Measurements from ENCODE around the gene CWC27.

Gene CWC27

DNA sequence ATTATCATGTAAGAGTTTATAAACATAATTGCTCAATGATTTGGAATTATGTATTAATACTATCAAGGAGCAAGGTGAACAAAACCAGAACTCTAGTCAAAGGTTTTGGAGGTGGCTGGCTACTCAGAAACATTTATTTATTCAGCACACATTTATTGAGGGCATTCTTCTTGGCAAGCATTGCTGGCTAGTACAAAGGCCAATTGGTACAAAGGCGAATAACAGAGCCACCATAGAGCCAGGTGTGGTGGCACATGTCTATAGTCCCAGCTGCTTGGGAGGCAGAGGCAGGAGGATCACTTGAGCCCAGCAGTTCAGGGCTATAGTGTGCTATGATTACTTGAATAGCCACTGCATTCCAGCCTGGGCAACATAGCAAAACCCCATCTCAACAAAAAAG is 242.1 kb downstream of the CWC27 start:
- no peak for DNase-seq

DNA sequence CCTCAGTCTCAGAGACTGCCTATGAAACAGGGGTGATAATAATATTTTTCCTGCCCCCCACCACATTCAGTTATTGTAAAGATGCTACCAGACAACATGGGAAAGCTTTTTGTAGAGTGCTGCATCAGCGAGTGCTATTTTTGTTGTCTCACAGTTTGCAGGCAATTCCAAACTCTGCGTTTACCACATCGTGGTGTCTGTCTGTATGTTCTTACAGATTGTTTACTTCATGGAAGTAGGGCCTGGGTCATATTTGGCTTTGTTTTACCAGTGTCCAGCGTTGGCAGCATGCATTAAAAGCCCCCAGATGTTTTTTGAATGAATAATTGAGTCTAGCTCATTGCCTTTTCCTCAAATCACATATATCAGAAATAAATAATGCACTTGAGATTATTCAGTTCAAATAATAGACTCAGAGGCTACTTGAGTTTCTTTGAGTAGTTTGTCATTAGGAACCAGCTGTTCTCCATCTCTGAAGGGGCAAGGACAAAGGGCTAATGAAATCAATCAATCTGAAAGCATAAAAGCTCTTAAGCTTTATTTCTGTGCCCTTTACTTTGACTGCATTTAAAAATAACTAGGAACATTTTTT is 243.7 kb downstream of the CWC27 start:
- DNase-seq, result no peak

DNA sequence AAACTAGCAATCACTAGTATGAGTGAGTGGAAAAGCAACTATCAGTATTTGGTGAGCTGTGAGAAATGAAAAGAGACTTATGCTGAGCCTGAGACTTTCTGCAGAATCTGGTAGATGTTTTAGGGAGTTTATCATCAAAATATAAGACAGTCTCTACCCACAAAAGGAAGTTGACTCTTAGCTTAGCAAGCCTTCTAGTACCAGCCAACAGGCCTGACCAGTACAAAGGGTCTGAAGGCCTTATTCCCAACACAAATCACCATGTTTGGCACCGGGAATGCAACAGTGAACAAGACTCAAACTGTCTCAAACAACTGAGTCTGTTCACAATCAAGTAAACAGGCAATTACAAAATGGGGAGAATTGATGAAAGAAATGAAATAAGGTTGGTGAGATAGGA is 244.4 kb downstream of the CWC27 start:
- DNase-seq, result no peak

DNA sequence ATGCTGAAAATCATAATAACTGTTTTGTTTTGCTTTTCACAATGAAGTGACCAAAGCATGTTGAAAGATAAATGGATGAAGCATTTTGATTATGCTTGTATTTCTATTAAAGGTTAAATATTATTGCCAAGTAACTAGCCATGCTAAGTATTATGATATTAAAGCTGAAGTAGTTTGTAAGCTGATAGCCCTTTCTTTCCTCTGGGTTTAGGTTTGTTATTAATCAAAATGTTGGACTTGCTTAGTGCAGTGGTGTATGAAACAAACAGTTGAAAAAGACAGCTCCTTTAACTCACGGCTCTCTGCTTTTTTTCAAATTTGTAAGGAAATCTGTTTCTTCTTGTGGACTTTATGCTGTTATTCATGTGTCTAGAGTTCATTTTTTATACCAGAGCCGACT is 246.0 kb downstream of the CWC27 start:
- DNase-seq, result no peak

DNA sequence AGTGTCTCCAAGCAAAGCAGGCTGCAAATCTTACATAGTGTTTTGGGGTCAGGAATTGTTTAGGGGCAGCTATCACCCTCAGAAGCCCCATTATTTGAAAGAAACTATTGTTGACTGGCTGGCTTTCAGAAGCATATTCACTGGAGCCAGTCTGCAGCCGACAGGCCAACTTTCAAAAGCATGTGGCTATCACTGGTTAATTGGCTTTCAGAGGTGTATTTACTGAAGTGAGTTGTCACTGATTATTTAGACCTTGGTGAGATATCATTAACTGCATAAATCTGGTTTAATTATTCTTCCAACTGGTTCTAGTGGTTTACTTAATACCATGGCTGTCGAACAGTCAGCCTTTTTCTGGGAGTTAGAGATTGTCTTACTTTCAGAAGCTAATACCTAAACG is 247.0 kb downstream of the CWC27 start:
- no peak for DNase-seq

DNA sequence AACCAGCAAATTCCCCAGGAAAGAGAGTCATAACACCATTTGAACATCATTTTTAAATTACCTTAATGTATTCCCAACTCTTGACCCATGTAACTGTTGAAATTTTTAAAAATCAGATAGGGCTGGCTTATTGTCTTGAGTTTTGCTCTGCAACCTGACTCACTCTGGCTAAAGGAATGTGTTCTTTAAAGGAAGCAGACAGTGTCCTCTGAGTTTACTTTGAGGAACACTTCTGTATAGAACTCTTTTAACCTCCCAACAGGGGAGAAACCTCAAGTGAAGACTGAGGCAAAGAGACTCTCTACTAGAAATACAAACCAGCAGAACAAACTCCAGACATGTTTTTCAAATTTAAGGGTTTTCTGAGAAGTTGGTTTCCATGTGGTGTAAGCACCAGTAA is 248.9 kb downstream of the CWC27 start:
- DNase-seq, result no peak

DNA sequence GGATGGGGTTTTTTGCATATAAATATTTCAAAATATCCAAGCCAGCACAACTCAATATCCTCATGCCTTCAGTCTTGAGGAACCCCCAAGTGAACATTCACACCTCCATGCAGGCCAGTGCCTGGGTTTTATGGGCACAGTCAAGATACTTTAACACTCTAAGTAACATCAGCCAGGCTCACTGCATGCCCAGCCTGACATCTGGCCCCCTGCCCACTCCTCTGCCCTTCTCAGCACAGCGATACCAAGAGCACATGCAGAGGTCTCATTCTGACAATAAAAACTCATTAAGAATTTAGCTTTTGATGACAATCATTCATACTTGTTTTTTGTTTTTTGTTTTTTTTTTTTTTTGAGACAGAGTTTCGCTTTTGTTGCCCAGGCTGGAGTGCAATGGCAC is 250.0 kb downstream of the CWC27 start:
- DNase-seq, result no peak

DNA sequence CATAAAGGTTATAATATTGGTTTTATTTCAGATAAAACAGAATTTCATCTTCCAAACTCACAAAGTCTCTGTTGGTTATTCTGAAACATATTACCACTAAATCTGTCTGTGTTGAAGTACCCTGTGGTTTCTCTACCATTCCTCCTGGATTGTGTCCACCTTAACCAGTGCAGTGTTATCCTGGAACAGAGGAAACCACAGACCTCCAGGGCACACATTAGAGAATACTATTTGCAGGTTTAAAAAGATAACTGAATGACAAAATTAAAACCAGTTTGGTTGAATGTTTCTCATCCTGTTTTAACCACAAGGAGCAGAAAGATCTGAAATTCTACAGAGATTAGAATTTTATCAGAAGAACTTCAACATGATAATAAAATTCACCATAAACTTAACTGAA is 251.8 kb downstream of the CWC27 start:
- no peak for DNase-seq

DNA sequence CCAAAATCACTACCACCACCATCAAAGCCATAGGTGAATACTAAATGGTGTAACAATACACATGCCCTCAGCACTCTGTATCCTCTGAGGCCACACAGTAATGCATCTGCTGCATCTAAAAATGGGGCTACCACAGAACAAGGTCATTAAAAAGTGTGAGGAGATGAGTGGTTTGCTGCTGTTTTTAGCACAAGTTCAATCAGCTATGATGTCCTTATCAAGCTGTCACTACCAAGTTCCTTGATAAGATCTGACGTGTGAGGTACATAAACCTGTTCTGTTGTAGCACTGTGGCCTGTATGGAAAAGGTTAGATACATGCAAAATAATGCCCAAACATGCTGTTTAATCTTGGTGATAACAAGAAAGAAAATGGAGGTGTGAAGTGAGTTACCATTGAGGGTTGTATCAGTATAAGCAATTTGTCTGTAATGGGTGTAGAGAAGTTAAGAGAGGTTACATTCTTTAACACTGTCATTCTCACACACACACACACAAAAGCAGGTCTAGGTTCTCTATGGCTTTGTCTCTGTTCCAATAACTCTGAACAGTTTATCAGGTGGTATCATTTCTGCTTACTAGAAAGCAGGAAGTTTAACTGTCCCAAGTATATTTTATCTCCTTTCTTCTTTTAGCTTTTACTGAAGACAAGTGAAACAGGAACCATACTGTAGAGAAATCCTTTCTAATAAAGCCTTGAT is 252.9 kb downstream of the CWC27 start:
- DNase-seq, result no peak

DNA sequence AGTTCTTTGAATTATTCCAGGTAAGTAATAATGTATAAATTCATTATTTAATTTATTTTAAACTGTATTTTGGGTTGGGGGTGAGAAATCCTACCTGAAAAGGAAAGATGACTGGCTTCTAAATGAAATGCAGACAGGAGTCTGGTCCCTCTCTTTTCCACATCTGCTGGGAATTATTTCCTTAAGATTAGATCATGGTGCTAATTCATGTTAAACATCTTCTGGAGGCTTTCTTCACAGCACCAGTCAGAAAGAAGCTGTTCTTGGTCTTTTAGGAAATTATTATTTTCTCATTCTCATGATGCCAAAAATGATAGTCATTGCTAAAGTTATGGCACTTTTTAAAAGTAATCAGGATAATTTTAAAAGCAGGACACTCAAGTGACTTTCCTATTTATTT is 254.2 kb downstream of the CWC27 start:
- DNase-seq, result no peak

DNA sequence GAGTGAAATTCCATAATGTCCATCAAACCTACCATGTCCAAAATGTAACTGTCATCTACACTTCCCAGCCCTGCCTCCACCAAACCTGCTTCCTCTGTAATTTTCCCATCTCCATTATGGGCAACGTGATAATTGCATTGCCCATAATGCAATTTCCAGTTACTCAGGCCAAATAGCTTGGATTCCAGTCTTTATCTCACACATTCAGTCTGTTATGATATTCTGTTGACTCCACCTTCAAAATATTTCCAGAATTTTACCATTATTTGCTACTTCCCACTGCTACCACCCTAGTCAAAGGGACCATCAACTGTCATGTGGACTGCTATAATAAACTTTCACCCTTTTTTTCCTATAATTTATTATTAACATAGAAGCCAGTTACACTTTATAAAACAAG is 256.0 kb downstream of the CWC27 start:
- no peak for DNase-seq

DNA sequence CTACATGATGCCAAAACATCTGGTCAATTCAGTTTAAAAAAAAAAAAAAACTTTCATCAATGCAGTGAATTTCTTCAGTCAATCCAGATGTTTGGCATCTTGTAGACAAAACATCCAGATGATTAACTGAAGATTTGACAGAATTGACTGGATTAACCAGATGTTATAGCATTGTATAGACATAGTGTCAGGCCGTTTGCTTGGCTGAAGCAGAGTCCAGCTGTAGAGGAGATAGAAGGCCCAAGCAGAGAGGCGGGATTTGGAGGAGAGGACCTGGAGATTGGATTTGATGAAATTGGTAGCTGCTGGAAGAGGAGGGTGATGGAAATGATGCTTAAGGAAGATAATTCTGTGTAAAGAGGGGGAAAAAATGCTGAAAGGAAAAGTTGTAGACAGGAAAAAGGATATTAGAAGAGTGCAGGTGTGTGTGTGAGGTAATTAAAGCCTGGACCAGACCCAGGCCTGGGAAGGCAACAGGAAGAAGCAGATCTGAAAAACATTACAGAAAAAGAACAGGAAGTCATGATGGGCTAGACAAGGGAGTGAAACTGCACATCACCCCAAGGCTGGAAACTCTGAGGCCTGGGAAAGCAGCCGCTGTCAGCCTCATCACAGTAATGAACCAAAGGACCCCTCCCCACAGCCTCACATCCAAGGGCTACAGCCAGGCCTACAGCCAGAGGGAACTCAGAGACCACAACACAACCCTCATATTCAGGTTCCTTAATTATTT is 258.3 kb downstream of the CWC27 start:
- DNase-seq, result peak in 1 of 2 experiments; percentile 28

DNA sequence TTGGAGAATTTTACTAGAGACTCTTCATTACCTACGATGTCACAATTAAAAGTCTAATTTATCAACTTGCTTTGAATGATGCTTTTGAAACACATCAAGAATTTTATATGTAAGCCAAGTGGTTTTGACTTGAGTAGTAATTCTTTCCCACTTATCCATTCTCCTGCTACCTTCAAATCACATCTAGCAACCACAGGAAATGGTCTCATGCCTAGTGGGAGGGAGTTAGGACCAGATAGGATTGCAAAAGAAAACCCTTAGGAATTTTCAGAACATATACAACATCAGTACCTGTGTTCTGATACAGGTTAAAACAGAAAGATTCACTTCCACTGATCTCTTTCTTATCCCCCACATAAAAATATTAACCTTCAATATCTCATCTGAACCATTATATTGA is 260.4 kb downstream of the CWC27 start:
- no peak for DNase-seq

DNA sequence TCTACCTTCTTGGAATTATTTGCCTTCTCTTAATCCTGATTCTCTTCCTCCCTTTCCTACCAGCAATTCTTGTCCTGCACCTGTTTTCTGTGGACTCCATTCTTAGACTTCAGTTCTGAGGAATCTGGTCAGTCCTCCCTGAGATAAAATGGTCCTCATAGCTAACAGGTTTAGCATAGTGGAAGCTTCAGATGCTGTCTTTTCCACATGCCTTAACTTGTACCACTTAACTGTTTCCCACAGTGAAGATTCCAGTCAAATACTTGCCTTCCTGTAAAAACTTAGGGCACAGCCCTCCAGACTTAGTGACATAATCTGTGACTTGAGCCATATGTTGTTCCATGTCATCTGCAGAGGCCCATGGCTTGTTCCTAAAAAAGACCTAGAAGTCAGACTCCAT is 261.3 kb downstream of the CWC27 start:
- DNase-seq, result no peak

DNA sequence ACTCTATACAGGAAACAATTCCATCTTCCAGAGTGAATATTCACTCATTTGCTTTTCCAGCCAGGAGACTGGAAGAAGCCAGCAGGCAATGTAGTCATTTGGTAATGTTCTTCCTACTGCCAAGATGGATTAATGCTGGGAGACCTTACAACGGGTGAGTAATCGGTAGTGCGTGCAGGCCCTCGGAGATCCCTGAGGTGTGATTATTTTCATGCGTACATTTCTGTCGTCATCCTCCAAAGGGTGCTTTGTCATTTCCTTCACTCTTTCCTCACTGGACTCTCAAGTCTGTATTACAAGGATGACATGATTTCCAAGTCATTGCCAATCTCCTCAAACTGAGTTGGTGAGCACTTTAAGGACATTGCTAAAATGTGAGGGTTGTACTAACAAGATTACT is 263.5 kb downstream of the CWC27 start:
- DNase-seq, result no peak

DNA sequence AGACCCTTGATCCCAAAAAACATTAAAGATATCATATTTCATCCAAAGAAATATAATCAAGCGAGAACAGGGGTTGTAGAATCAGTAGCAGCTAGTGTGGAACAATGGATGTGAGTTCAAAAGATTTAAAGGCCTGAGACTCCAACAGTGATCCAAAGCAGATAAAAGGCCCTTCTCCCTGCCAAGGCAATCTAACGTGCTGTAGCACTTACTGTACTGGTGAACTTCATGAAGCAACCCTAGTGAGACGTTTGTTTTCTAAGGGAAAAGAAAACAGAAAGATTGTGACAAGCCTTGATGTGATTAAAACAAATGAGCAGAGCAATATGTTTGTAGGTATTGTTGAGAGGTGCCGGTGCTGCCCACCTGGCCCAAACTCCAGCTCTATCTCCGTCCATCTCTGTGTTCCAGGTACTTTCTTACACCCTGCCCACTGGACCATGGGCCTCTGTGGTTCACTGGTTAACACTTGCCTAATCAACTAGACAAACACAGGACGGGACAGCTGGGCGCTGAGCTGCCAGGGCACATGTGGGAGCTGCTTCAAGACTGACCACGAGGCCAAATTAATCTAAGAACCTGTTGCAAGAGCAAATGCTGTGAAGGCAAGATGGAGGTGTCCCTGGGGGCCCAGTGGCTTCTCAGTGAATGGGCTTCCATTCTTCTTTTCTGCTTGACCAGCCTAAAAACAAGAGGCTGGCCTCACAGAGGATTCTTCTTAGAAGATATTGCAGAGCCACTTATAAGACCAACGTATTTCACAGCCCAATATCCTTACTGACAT is 265.5 kb downstream of the CWC27 start:
- no peak for DNase-seq

DNA sequence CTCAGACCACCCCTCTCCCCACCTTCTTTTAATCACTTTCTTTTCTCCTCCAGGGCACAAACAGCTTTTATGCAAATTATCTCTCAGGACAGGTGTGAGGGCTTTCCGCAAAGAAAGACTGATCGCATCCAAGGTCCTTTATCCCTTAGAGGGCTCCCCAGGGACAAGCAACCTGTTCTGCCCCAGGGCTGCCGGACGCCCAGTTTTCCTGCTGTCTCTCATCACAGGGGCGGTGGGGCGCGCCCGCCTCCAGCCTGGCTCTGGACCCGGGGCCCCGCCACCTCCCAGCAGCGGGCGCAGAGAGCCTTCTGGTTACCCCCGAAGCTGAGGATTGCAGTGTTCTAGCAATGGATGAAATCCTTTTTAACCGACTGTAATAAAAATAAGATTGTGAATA is 266.1 kb downstream of the CWC27 start:
- DNase-seq, result no peak

DNA sequence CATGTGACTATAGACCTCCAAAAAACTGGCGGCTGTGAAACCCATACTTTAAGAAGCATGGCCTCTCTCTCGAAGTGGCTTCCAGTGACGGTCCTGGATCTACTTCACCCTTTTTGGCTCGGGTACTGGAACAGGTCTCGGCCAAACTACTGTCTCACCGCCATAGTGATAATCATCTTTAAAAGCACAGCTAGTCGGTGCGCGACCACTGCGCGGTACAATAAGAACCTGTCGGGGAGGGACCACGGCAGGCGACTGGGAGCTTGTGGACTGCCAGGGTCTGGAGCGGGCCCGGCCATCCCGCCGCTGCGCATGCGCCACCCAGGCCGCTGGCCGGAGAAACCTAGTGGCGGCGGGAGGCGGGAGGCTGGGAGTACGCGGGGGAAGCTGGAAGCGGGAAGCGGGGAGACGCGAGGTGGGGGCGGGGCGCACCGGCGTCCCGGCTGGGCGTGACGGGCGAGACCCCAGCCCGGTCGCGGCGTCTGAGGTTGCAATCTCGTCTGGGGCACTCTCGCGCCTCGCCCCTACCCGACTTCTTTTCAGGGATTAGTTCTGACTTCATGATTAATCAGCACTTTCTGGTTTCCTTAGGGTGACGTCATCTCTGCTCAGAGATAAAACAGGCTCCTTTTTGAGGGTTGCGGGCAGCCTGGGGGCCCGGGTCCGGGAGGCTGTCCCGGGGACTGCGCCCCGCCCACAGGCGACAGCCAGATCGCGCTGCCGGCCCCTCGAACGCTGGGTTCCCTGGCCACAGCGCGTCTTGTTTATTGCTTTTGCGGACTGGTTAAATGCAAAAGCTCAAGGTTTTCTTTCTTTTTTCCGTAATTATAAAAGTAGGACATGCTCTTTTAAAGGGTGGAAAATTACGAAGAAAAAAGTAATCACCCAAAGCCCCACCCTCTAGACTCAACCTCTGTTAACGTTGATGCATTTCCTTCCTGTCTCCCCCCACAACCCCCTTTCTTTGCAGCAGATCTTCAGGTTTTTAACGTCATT is 266.8 kb downstream of the CWC27 start:
- peak; percentile 76 to 79 for DNase-seq

DNA sequence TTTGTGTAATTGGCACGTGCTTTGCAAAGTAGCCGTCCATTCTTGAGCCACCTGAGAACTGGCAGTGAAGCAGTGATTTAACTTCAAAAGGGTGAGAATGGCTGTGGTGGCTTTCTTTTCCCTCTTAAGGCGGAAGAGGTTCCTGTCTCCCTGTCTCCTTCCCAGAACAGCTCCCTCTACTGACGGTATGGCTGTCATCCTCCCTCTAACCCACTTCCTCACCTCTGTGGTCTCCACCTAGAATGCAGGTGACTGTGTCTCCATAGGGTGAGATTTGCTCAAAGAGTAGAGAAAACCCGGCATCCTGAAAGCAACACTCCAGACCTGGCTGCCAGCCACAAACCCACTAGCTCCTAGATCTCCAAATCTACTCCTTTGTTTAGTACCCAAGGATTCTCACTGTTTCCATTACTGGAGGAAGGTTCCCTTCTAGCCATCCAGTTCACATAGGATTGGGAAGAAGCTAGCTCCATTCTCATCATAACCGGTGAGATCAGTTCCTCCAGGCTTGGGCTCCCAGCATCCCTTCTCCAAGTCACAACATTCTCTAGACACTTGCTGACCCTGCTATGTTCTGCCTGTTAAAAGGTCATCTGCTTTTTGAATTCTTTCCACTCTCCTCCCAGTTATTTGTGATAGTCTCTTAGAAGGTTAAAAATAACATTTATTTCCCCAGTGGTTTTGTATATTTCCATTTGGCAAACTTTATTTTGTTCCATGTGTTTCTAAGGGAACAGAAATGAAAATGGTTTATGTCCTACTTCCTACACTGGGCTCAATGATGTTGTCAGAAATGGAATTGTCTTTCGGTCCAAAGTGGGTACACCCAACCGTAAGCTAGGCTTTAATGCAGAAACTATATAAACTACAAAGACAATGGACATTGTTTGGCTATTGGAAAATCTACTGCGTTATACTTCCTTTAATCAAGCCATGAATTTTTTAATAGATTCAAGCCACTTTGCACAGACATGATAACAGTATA is 269.4 kb downstream of the CWC27 start:
- DNase-seq, result no peak

DNA sequence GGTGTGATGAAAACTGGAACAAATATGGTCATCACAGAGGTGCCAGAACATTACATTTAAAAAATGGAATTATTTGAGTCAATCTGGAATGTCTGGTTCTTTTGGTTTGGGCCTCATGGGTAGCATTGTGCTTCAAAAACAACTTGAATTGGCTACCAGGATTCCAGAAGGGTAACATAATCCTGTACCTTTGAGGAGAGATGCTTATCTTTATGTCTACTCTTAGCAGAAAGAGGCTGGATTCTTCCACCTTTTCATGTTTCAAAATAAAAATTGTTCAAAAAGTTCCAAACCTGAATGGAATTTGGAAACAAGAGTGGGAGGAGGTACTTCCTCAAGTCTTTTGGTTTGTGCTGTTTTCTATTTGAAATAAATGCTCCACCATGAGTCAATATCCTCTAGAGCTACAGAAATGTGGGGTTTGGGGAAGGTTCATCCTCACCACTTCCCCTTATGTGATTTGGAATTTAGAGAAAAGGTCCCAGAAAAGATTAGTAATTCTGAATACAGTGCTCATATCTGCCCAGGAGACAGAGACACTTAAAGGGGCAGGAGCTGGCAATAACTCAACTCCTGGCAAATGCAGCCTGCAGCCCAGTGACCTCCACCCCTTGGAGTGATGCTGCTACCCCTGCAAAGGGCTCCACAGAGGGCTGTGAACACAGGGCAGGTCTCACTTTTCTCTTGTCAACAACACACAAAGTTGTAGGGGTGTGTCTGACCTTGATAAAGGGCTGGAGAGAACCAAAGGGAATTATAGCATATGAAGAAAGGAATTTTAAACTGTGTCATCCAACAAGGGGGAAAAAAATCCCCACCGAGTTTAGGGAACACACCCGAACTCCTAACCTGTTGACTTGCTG is 272.8 kb downstream of the CWC27 start:
- DNase-seq, result no peak
